SHP77 treated with DMSO at 0.1 percent for 48 hours (cell line): ENCODE data around the gene NPR2.

Source experiments
- DNase-seq: peaks from one replicate; lab custom pipeline; 2025; lab: John Stamatoyannopoulos, UW

Gene NPR2

GRCh38 chr9:35791297-35791921, at the start of gene NPR2:
NPR2 (plus strand) TSS chr9:35791591; CDS start chr9:35792409, 818 bp downstream.
- no peak for DNase-seq

GRCh38 chr9:35741740-35742139, 49.7 kb upstream of the NPR2 start:
- no peak for DNase-seq

DNA sequence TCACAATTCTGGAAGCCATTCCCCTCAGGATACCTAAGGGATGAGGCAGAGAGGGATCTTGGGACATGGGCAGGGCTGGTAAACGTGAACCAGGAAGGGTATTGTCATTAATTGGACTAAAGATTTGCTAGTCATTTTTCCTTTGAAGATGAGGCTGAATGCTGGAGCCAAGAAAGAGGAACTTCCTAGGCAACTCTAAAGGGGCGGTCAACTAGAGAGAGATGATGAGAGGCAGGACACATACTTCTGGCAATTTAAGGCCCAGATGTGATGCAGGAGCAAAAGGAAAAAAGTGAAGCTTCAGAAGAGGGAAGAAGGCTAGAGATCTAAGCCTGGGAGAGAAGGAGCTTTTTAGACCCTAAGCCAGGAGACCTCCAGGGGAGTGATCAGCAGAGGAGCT, 47.9 kb upstream of the NPR2 start:
- DNase-seq = no peak

DNA sequence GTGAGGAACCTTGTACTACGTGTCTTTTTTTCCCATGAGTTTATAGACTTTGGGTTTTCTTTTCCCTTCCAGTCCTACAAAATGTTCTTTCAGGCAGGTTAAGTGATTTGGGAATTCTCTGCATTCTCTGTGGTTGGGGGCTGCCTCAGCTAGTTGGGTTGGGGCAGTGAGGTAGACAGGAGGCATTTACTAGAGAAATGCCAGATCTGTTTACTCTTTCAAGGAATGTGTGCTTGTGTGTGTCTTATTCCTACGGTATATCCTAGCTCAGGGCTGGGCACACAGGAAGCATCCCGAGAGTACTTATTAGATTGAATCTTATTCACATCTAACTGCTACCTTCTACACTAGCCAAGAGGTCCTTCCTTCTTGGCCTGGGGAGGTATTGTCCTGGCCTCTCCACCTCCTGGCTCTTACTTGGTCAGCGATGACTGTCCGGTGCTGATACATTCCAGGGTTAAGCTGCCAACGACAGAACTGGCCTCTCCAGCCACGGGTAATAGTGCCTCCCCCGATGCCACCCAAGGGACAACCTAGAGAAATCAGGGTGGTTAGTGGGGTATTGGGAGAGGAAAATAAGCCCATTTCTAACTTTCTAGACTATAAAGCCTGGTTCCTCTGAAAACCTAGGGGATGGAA, 47.4 kb upstream of the NPR2 start:
- DNase-seq = no peak

- DNase-seq = no peak
These were observed 45.8 kb upstream of the NPR2 start for GRCh38 chr9:35745569-35745968.

DNA sequence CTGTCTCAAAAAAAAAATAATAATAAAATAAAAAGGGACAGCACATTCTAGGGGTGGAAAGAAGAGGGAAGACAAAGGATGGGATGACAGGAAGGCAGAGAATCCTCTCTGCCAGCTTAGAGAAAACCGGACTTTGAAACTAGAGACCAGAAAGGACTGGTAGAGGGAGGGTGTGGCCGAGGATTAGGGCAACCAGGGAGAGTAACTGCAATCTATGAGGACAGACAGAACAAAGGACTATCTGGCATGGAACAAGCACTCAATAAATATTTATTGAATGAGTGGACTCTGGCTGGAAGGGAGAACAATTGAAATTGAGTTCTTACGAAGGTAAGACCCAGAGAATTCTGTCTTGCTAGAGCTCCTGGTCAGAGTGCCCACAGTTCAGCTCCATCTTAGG, 44.8 kb upstream of the NPR2 start:
- no peak for DNase-seq

DNA sequence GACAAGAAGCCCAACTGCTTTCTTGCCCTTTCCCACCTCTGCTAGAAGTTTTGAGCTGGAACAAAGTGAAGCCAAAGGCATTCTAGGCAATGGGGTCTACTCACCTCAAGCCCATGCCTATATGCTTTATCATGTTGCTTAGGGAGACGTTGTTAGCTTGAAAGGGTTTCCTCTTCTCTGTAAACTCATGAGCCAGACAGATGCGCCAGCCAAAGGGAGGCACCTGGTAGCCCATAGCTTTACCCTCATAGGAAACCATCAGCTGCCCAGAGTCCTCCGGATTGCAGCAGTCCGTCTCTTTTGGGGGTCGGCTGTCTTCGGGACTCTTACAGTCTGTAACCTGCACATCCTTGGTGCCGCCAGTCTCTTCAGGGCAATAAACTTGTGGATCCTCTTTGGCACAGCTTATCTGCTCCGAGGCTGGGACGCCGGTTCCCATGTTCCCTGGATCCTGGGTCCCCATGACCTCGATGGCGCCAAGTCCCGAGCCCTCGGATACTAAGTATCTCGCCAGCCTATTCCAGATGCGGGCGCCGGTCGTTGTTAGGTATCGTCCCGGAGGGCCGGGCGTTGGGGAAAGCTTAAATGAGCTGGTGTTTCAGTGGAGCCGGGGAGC, 43.0 kb upstream of the NPR2 start:
- no peak for DNase-seq

- peak; percentile 6 for DNase-seq
These were observed 42.4 kb upstream of the NPR2 start, which contains the start of the genes GBA2 and RGP1 for GRCh38 chr9:35748858-35749514. GBA2 (minus strand) TSS chr9:35749228; CDS start chr9:35748704, 524 bp downstream. RGP1 (plus strand) TSS chr9:35749287; CDS start chr9:35749756, 469 bp downstream.

- no peak for DNase-seq
These were observed 41.7 kb upstream of the NPR2 start for GRCh38 chr9:35749515-35750255.

- DNase-seq = no peak
These were observed 41.2 kb upstream of the NPR2 start for GRCh38 chr9:35750256-35750531.

- DNase-seq = no peak
These were observed 37.9 kb upstream of the NPR2 start for GRCh38 chr9:35753466-35753865.

DNA sequence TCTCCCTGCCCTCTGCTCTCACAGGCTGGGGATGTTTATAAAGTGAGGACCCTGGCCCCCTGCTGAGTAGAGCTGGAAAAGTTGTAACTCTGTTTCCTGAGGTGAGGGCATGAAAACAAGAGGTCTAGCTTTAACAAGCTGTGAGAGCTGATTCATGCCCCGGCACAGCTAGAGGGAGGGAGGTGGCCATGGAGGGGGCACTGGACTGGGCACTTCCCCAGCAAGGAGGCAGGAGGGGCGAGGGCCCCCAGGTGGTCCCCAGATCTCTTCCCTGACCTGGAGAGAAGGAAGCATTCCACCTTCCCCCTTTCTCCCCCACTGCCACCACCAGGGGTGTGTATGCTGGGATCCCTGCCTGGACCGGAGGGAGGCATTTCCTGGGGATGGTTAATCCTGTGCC, 37.1 kb upstream of the NPR2 start, which contains the start of gene MSMP:
MSMP (minus strand) TSS at position 13 of the 400 bp plus-strand sequence. CDS start 147 bp downstream, outside the sequence.
- DNase-seq = no peak

GRCh38 chr9:35755071-35755470, 36.3 kb upstream of the NPR2 start:
- DNase-seq = no peak

GRCh38 chr9:35756275-35757225, 34.8 kb upstream of the NPR2 start:
- DNase-seq = no peak

- no peak for DNase-seq
These were observed 34.0 kb upstream of the NPR2 start for GRCh38 chr9:35757226-35757891.

- no peak for DNase-seq
These were observed 33.5 kb upstream of the NPR2 start for GRCh38 chr9:35757892-35758275.

- DNase-seq = no peak
These were observed 32.8 kb upstream of the NPR2 start for GRCh38 chr9:35758475-35759050.

DNA sequence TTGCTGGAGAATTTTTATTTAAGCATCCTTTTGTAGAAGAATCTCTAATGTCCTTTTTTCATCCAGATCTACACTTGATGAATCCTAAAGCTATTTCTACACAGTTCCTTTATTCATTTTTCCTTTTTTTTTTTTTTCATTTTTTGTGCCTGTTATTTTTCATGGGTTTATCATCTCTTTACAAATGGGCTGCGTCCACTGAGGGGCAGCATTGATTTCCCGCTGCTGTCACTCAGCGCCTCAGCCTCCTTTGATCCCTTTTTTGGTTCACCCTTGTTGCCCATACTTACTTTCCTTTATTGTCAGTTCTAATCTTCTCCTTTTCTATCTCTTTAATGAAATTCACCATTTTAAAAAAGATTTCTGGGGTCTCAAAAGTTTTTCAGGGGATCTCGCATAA, 31.6 kb upstream of the NPR2 start:
- no peak for DNase-seq

- DNase-seq = no peak
These were observed 30.7 kb upstream of the NPR2 start for GRCh38 chr9:35760651-35761050.

- no peak for DNase-seq
These were observed 28.2 kb upstream of the NPR2 start for GRCh38 chr9:35763181-35763580.
